SK-N-MC (cell line): ENCODE data around the gene ASB6.
A peak's percentile ranks its signal among the peaks of the same experiment; 100 is the strongest.

ENCODE experiments used
- DNase-seq: peaks from one replicate; pipeline ENCODE4 v3.0.0-alpha.2; 2011; ENCODE audit warnings: low read depth, low spot score
- H3K27ac ChIP-seq: fragments of 200-600 bp; sonication (generic); 2 replicates; pipeline ENCODE4 v1.5.1; 2016; ENCODE audit warnings: mixed run types
- H3K36me3 ChIP-seq: fragments of 200-600 bp; sonication (generic); 2 replicates; pipeline ENCODE4 v1.6.1; 2017; ENCODE audit warnings: antibody characterized with exemption, low read length, mixed read lengths; ENCODE audit not compliant: insufficient read depth
- H3K4me3 ChIP-seq: fragments of 200-600 bp; sonication (generic); 2 replicates; pipeline ENCODE4 v1.5.1; 2016
- H3K9ac ChIP-seq: fragments of 200-600 bp; sonication (generic); 2 replicates; pipeline ENCODE4 v1.8.0; 2017; ENCODE audit warnings: mixed run types, mixed read lengths; ENCODE audit not compliant: insufficient read length
- H3K9me3 ChIP-seq: fragments of 200-600 bp; sonication (generic); 2 replicates; pipeline ENCODE4 v1.6.1; 2017; ENCODE audit warnings: low read depth, mild to moderate bottlenecking, antibody characterized with exemption, low read length, moderate library complexity, mixed read lengths
- EZH2 ChIP-seq: fragments of 200-600 bp; sonication (generic); IDR thresholded peaks from one replicate; pipeline ENCODE4 v1.6.1; 2017; ENCODE audit warnings: antibody characterized with exemption
- FOXP2 ChIP-seq: optimal IDR thresholded peaks from 2 replicates; pipeline ENCODE3; 2011; ENCODE audit warnings: mild to moderate bottlenecking, moderate library complexity; ENCODE audit not compliant: insufficient read depth; ENCODE audit errors: extremely low read length, control extremely low read depth
- POLR2AphosphoS5 ChIP-seq: IDR thresholded peaks from 2 replicates; pipeline ENCODE4 v1.6.1; 2012; ENCODE audit warnings: mild to moderate bottlenecking, low read depth, low read length, borderline replicate concordance

The ASB6 gene, protein sequence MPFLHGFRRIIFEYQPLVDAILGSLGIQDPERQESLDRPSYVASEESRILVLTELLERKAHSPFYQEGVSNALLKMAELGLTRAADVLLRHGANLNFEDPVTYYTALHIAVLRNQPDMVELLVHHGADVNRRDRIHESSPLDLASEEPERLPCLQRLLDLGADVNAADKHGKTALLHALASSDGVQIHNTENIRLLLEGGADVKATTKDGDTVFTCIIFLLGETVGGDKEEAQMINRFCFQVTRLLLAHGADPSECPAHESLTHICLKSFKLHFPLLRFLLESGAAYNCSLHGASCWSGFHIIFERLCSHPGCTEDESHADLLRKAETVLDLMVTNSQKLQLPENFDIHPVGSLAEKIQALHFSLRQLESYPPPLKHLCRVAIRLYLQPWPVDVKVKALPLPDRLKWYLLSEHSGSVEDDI

DNA sequence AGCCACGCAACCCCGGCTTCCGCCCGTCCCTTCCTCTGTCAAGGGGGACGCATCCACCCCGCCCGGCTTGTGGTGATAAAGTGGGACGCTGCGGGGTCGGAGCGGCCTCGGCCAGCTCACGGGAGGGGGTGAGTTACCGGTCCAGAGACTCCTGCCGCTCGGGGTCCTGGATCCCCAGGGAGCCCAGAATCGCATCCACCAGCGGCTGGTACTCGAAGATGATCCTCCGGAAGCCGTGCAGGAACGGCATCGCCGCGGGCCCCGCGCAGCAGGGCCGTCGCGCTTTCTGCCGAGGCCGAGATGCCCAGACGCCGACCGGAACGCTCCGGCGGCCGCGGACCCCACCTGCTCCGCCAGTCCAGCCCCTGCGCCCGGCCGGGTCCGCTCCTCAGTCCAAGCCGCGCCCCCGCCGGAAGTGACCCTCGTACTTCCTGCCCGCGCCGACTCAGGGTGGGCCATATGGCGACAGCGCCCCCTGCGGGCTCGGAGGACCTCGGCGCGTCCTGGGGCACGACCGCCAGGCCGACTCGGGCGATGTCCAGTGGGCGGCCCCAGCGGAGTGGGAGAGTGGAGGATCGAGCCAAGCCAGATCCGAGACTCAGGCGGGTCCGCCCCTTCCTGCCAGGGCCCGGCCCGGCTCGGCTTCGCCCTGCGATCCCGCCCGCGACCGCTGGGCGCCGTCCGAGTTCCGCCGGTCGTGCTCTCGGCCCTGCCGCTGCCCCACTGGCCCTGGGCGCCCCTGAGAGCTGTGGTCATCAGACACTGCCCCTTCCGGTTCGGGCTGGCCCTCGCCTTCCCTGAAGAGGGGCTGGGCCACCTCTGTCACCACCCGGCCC, at the start of gene ASB6:
Gene ASB6 (minus strand): TSS at position 402 of the 836 bp plus-strand sequence. CDS start 152 bp downstream, at position 250.
- Histone ChIP-seq H3K9me3 (no peaks in the 10 kb centered on the region), H3K9ac (peak within 1 kb of the TSS; percentile 85), H3K4me3 (peak within 1 kb of the TSS; percentile 98), H3K27ac (peak within 1 kb of the TSS; percentile 90), H3K36me3 (peaks cover 24% of the 10 kb centered on the region)
- TF ChIP-seq POLR2AphosphoS5, result peak; percentile 67; the same call in 1 of the 2 replicates
- peak; percentile 67 for TF ChIP-seq FOXP2
- TF ChIP-seq EZH2, result no peak
- no peak for DNase-seq

DNA sequence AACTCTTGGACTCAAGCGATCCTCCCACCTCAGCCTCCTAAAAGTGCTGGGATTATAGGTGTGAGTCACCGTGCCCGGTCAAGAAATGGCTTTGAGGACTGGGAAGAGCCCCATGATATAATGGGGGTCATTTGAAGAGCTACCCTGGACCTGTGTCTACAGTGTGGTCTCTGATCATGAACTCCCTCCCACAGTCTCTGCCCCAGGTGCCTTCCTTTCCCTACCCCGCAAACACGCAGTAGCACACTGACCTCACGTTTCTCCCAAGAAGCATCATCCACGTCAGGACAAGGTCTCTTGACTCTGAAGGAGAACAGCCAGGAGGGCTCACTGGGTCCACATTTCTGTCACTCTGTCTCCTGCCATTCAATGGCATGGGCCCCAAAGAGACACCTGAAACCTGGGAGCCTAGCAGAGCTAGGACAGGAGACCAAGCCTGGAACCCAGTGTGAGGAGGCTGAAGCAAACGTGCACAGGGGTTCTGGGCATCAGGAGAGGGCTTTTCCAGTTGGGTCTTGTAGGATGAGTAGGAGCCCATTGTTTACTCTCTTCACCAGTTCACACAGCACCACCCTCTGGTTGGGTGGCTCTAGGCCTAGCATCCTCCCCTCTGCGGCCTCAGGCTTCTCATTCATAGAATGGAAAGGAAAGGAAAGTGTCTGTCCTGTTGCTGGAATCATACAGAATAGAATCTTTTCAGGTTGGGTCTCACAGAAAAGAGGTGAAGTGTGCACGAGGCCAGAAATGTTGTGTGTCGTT, 46.5 kb upstream of the ASB6 start:
- Histone ChIP-seq H3K27ac (peak overlapping the region; percentile 59; the same call in 1 of the 2 replicates), H3K9me3 (no peaks in the 10 kb centered on the region), H3K9ac (no peak overlapping the region), H3K36me3 (peaks cover 31% of the 10 kb centered on the region), H3K4me3 (no peak overlapping the region)
- no peak for TF ChIP-seq FOXP2
- no peak for TF ChIP-seq POLR2AphosphoS5
- TF ChIP-seq EZH2, result no peak
- DNase-seq, result no peak

DNA sequence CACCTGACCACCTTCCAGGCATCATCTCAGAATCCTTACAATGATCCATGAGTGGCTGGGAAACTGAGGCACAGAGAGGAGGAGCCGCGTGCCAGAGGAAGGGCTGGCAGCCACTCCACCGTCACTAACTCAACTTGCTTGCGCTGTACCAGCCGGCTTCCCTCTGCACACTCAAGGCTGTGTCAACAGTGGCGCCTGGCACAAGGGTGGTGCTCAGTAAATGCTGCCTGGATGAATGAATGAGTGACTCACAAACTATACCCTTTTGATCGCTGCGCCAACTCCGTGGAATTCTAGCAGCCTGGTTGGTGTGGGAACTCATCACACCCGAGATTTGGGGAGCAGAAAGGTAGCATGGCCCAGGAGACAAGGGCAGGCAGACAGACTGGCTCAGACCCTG, 45.4 kb upstream of the ASB6 start:
- no peak for DNase-seq
- no peak overlapping the region for H3K9ac ChIP-seq
- no peak overlapping the region for H3K27ac ChIP-seq
- H3K4me3 ChIP-seq, result no peak overlapping the region
- no peaks in the 10 kb centered on the region for H3K9me3 ChIP-seq
- peaks cover 24% of the 10 kb centered on the region for H3K36me3 ChIP-seq
- TF ChIP-seq POLR2AphosphoS5, result no peak
- TF ChIP-seq EZH2, result no peak
- no peak for TF ChIP-seq FOXP2

DNA sequence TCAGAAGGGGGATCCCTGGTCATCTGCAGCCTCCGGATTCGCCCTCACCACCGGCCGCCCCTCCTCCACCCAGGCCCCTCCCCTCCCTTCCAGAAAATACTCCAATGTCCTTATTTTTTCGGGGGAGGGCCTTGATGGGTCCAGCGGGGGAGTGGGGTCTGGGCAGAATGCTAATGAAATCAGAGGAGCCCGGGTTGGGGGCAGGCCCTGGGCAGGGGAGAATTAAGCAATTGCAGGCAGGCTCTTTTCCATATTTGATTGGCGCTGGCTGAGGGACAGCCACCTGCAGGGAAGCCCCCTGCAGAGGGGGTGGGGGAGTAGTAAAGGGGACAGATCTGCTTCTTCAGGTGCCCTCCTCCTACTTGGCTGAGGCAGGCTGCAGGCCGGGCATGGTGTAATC, 44.8 kb upstream of the ASB6 start:
- TF ChIP-seq EZH2, result no peak
- TF ChIP-seq POLR2AphosphoS5, result no peak
- no peak for TF ChIP-seq FOXP2
- no peak for DNase-seq
- H3K9ac ChIP-seq, result no peak overlapping the region

DNA sequence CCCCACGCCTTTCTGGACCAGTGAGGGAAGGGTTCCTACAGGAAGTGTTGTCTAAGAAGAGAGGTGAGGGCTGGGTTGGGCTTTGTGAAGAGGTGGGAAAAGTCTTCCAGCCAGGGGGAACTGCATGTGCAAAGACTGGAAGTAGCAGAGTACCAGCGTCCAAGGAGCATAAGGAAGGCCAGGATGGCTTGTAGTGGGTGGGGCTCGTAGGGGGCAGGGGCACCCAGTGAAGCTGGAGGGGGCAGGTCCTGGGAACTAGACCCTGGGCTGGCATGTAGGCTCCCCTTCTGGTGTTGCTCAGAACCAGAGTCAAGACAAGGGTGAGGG, 43.9 kb upstream of the ASB6 start:
- Histone ChIP-seq H3K36me3 (peaks cover 18% of the 10 kb centered on the region; the same call in 1 of the 2 replicates), H3K4me3 (no peak overlapping the region), H3K27ac (0 out of 2 replicates have a peak overlapping the region, but pooled peaks have one; percentile 25), H3K9ac (no peak overlapping the region), H3K9me3 (no peaks in the 10 kb centered on the region)
- DNase-seq, result no peak
- TF ChIP-seq FOXP2, result no peak
- TF ChIP-seq POLR2AphosphoS5, result no peak
- TF ChIP-seq EZH2, result no peak

More for the DNA sequence above, 44.8 kb upstream of the ASB6 start:
- H3K4me3 ChIP-seq, result no peak overlapping the region
- H3K9me3 ChIP-seq, result no peaks in the 10 kb centered on the region
- peaks cover 18% of the 10 kb centered on the region; the same call in 1 of the 2 replicates for H3K36me3 ChIP-seq
- H3K27ac ChIP-seq, result no peak overlapping the region

DNA sequence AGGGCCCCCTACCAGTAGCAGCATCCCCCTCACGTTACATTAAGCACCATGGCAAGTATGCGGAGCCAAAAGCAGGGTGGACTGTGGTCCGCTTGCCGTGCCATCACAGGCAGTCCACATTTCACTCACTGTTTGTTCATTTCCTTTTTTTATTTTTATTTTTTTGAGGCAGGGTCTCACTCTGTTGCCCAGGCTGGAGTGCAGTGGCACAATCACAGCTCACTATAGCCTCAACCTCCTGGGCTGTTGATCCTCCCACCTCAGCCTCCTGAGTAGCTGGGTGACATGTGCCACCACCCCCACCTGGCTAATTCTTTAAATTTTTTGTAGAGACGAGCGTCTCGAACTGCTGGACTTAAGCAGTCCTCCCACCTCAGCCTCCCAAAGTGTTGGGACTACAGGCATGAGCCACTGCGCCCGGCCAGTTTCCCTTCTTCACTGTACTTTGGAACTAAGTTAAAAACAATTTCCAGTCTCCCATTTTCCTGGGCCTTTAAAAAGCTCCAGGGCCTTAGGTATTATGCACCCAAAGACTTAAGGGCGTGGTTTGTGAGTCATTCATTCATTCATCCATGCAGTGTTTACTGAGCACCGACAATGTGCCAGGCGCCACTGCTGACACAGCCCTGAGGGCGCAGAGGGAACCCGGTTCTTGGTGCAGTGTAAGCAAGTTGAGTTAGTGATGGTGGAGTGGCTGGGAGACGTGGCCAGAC, 43.4 kb upstream of the ASB6 start:
- Histone ChIP-seq H3K27ac (peak overlapping the region; percentile 25; the same call in 1 of the 2 replicates), H3K9me3 (no peaks in the 10 kb centered on the region), H3K4me3 (no peak overlapping the region), H3K36me3 (peaks cover 18% of the 10 kb centered on the region; the same call in 1 of the 2 replicates), H3K9ac (no peak overlapping the region)
- TF ChIP-seq FOXP2 (no peak), POLR2AphosphoS5 (no peak), EZH2 (no peak)
- DNase-seq, result no peak

DNA sequence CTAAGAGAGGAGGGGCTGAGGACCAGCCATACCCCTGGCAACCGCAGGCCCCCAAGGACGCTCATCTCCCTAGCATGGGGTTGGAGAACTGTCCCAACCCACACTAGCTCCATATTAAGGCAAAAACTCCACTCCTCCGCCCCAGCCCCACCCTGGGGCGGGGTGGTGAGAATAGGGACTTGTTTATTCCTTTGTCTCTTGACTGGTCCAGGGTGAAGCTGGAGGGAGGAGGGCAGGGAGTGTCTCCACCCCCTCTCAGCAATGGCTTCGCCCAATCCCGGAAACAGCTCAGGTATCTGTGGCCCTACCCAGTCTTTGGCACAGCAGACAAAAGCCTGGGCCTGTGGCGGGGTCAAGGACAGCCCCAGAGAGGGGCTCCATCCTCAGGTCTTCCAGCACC, 40.4 kb upstream of the ASB6 start:
- no peak overlapping the region for H3K9ac ChIP-seq
- H3K27ac ChIP-seq, result no peak overlapping the region

More for the DNA sequence above, 40.4 kb upstream of the ASB6 start:
- H3K4me3 ChIP-seq, result no peak overlapping the region
- no peak for DNase-seq
- H3K9me3 ChIP-seq, result no peaks in the 10 kb centered on the region
- peaks cover 6% of the 10 kb centered on the region; the same call in 1 of the 2 replicates for H3K36me3 ChIP-seq
- no peak for TF ChIP-seq EZH2
